Bronchial epithelial cell (primary cell): ENCODE results near the gene C20orf202. TPM values are rescaled to one million over a fixed set of nuclear protein-coding genes. Genes with fewer than 3 reads are reported as not detected.

ENCODE experiments used
- DNase-seq: peaks from one replicate; pipeline ENCODE4 v3.0.0-alpha.2; 2010; ENCODE audit warnings: low read depth
- FAIRE-seq: peaks from 2 replicates; lab custom pipeline; 2011; peaks lifted over from hg19 to GRCh38; lab: Jason Lieb, UNC
- H3K27me3 ChIP-seq: 2 replicates; pipeline ENCODE4 v1.5.1; 2011; ENCODE audit warnings: low read length; ENCODE audit not compliant: control insufficient read depth, insufficient read depth
- H3K36me3 ChIP-seq: 2 replicates; pipeline ENCODE4 v1.5.1; 2011; ENCODE audit warnings: low read length; ENCODE audit not compliant: control insufficient read depth, insufficient read depth
- H3K4me3 ChIP-seq: 2 replicates; pipeline ENCODE4 v1.5.1; 2011; ENCODE audit warnings: mild to moderate bottlenecking, low read depth, low read length, control low read depth
- total RNA-seq: library from RNA; depleted of rRNA; stranded (reverse); fragments of >200 nt; gene quantifications from 2 replicates; pipeline ENCODE4 v1.2.1, GENCODE V29; 2014
- TF ChIP-seq, protein P1 (sequence below): IDR thresholded peaks from 2 replicates; pipeline ENCODE4 v1.5.1; 2011; ENCODE audit warnings: mild to moderate bottlenecking, moderate library complexity, low read length, control low read depth, inconsistent platforms; ENCODE audit not compliant: insufficient read depth, severe bottlenecking

C20orf202 gene
- total RNA-seq, 1 donor from 2014 or later: not detected

GRCh38 chr20:1196634-1197033 lies 6.6 kb upstream of the C20orf202 start:
- TF ChIP-seq, protein P1, sequence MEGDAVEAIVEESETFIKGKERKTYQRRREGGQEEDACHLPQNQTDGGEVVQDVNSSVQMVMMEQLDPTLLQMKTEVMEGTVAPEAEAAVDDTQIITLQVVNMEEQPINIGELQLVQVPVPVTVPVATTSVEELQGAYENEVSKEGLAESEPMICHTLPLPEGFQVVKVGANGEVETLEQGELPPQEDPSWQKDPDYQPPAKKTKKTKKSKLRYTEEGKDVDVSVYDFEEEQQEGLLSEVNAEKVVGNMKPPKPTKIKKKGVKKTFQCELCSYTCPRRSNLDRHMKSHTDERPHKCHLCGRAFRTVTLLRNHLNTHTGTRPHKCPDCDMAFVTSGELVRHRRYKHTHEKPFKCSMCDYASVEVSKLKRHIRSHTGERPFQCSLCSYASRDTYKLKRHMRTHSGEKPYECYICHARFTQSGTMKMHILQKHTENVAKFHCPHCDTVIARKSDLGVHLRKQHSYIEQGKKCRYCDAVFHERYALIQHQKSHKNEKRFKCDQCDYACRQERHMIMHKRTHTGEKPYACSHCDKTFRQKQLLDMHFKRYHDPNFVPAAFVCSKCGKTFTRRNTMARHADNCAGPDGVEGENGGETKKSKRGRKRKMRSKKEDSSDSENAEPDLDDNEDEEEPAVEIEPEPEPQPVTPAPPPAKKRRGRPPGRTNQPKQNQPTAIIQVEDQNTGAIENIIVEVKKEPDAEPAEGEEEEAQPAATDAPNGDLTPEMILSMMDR: no peak
- no peak for FAIRE-seq
- no peak for DNase-seq
- Histone ChIP-seq H3K4me3 (no peak overlapping the region), H3K36me3 (no peaks in the 10 kb centered on the region), H3K27me3 (peaks cover 2% of the 10 kb centered on the region)

GRCh38 chr20:1197801-1198200 lies 5.5 kb upstream of the C20orf202 start:
- no peak for DNase-seq
- FAIRE-seq: peak; percentile 32
- H3K36me3 ChIP-seq: no peaks in the 10 kb centered on the region
- TF ChIP-seq, protein P1: no peak
- H3K27me3 ChIP-seq: peaks cover 2% of the 10 kb centered on the region
- no peak overlapping the region for H3K4me3 ChIP-seq

GRCh38 chr20:1198751-1199150 lies 4.5 kb upstream of the C20orf202 start:
- FAIRE-seq: no peak
- Histone ChIP-seq H3K4me3 (no peak overlapping the region), H3K36me3 (no peaks in the 10 kb centered on the region), H3K27me3 (peaks cover 2% of the 10 kb centered on the region)
- no peak for DNase-seq
- TF ChIP-seq, protein P1: no peak

DNA sequence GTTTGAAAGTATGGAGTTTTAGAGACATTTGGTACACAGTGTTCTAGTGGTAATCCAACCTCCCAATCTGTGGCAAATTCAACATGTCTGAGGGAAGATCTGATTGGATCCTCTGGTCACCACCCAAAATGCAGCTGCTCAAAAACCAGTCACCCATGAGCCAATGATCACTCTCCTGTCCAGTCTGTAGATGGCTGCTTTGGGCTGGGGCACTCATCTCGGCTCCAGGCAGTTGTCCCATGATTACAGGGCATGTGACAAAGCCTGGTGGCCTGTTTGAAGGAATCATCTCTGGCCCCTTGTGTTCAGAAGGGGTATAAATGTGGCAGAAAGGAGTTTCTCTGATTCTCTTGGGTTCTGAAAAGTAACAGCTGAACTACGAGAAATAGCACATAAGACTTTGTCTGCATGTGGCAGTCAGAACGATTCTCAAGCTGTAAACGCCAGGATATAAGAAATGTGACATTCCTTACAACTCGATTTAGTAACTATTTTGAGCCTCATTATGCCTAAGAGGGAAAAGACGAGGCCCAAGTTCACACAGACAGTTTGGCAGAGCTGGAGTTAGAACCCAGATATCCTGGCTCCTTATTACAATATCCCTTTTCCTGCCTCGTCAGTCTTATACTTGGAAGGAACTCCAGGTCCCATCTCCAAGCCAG lies 3.9 kb upstream of the C20orf202 start:
- no peak for FAIRE-seq

DNA sequence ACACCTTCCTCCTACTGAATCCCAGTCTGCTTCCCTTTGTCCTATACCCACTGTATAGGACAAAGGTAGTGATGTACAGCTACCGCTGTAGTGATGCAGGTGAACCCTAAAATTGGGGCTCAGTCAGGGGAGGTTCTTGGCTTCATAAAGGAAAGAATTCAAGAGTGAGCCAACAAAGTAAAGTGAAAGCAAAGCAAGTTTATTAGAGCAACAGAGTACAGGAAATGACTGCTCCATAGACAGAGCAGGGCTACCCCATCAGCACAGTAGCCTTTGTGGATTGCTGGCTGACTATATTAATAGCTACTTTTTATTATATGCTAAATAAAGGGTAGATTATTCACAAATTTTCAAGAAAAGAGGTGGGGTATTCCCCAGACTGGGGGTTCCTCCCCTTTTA lies 3.3 kb upstream of the C20orf202 start:
- H3K4me3 ChIP-seq: no peak overlapping the region
- DNase-seq (no peak), FAIRE-seq (no peak)
- H3K36me3 ChIP-seq: no peaks in the 10 kb centered on the region
- H3K27me3 ChIP-seq: peaks cover 2% of the 10 kb centered on the region
- TF ChIP-seq, protein P1: no peak

More for the DNA sequence above, 3.9 kb upstream of the C20orf202 start:
- Histone ChIP-seq H3K27me3 (peaks cover 2% of the 10 kb centered on the region), H3K36me3 (no peaks in the 10 kb centered on the region), H3K4me3 (no peak overlapping the region)
- TF ChIP-seq, protein P1: no peak
- no peak for DNase-seq

DNA sequence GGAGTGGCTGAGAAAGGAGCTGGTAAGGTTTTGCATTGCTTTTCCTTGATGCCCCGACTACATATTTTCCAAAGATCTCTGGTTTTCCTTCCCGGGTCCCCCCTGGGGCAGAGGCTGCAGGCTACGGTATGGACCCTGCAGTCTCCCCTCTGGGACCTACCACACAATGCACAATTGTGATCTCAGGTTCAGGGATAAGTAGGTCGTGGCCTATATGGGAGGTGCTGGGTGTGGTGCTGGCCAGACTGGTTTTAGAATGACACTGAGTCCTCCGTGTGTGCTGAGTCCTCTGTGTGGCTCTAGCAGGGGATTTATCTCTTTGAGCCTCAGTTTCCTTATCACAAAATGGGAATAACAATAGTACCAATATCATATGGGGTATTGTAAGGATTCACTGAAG lies 376 bp downstream of the C20orf202 start:
- Histone ChIP-seq H3K4me3 (no peak overlapping the region), H3K27me3 (peaks cover 3% of the 10 kb centered on the region), H3K36me3 (no peaks in the 10 kb centered on the region)
- FAIRE-seq (no peak), DNase-seq (no peak)
- TF ChIP-seq, protein P1: no peak
